Left lung (tissue), 10 donors: Measurements from ENCODE around the gene EPS8. TPM values are rescaled to one million over a fixed set of nuclear protein-coding genes. Genes with fewer than 3 reads are reported as not detected.
A peak's percentile ranks its signal among the peaks of the same experiment; 100 is the strongest.

ENCODE experiments used
- ATAC-seq: fragments of 200-7000 bp; cut with Tn5 transposase; one replicate; pipeline ENCODE4 v1.9.1; 2020; ENCODE audit warnings: moderate library complexity
- DNase-seq, 4 donors: peaks; one replicate each; pipeline ENCODE4 v3.0.0-alpha.2; 2013 to 2020
- H3K27ac ChIP-seq, 2 donors: fragments of 200-600 bp; sonication (generic) in 1 of 2; one replicate each; pipeline versions ENCODE4 v1.5.0 to v1.8.0; 2020 to 2021
- H3K27me3 ChIP-seq, 2 donors: fragments of 200-600 bp; sonication (generic) in 1 of 2; one replicate each; pipeline versions ENCODE4 v1.5.0 to v1.8.0; 2020 to 2021
- H3K36me3 ChIP-seq, 2 donors: fragments of 200-600 bp; sonication (generic) in 1 of 2; one replicate each; pipeline versions ENCODE4 v1.5.0 to v1.8.0; 2020 to 2021
- H3K4me1 ChIP-seq, 2 donors: fragments of 200-600 bp; one replicate each; pipeline ENCODE4 v1.8.0; 2021
- H3K4me3 ChIP-seq, 2 donors: fragments of 200-600 bp; sonication (generic) in 1 of 2; one replicate each; pipeline versions ENCODE4 v1.5.0 to v1.8.0; 2020 to 2021; ENCODE audit warnings: mild to moderate bottlenecking in 1 of 2
- H3K9me3 ChIP-seq, 2 donors: fragments of 200-600 bp; sonication (generic) in 1 of 2; one replicate each; pipeline versions ENCODE4 v1.5.0 to v1.8.0; 2020 to 2021
- intact Hi-C, 2 donors: fragments of 100-400 bp; cut with DNase I; formaldehyde crosslinking; loops; one replicate each; pipeline versions ENCODE4 v1.11.2 to v1.14.2; 2022
- polyA plus RNA-seq, 6 donors: library from polyadenylated mRNA; unstranded; fragments of 120-200 nt; gene quantifications; one replicate each; pipeline ENCODE4 v1.2.1, GENCODE V29; 2013; ENCODE audit not compliant: insufficient read length in 6 of 6
- total RNA-seq, 2 donors: library from RNA; stranded (reverse); fragmentation: NEBNext Ultra II Directional; extraction: Animal tissue kit (Norgen Biotek cat#: 25700); gene quantifications; one replicate each; pipeline ENCODE4 v1.2.1, GENCODE V29; 2021
- TF ChIP-seq, protein P1 (sequence below), 2 donors: fragments of 200-600 bp; sonication (generic) in 1 of 2; IDR thresholded peaks; one replicate each; pipeline versions ENCODE4 v1.5.0 to v1.8.0; 2021; ENCODE audit warnings: antibody characterized with exemption in 2 of 2
- donor health status: DM: no; HTN: yes; CAD: no.
- donor health status: DM: no; HTN: no; CAD: no.

The EPS8 gene
- total and polyA plus RNA-seq, 8 donors: 29.0 to 64.8 (median 42.6) TPM

DNA sequence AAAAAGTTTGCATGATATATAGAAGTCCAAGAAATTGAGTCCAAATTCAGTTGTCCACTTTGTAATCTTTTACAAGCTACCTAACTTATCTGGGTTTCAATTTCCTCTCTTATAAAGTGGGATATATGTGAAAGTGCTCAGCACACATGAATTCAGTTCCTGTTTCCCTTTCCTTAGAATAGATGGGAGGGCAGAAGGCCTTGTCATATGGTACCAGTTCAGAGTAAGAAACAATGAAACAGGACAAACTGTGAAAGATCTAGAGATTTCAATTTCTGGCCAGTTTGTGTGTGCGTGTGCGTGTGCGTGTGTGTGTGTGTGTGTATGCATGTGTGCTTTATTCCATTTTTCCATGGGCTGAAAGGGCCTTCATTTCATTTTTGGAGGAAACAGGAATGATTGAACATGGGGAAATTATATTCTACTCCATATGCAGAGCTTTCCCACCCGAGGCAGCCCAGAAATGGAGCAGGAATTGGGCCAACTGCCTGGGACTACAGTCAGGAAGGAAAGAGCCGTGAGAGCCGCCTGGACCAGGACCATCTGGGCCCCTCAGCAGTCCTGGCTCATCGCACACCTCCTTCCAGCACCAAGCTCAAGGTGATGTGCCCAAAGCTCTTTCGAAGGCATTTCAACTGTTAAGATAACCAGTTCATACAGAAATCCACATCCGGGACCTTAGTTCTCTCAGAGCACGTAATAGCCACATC is 183.2 kb downstream of the EPS8 start:
- no peak for ATAC-seq
- Histone ChIP-seq H3K4me3 (no peak overlapping the region), H3K36me3 (no peaks in the 10 kb centered on the region), H3K27me3 (no peaks in the 10 kb centered on the region), H3K4me1 (no peaks in the 10 kb centered on the region), H3K9me3 (no peaks in the 10 kb centered on the region), H3K27ac (no peak overlapping the region)
- TF ChIP-seq, protein P1, sequence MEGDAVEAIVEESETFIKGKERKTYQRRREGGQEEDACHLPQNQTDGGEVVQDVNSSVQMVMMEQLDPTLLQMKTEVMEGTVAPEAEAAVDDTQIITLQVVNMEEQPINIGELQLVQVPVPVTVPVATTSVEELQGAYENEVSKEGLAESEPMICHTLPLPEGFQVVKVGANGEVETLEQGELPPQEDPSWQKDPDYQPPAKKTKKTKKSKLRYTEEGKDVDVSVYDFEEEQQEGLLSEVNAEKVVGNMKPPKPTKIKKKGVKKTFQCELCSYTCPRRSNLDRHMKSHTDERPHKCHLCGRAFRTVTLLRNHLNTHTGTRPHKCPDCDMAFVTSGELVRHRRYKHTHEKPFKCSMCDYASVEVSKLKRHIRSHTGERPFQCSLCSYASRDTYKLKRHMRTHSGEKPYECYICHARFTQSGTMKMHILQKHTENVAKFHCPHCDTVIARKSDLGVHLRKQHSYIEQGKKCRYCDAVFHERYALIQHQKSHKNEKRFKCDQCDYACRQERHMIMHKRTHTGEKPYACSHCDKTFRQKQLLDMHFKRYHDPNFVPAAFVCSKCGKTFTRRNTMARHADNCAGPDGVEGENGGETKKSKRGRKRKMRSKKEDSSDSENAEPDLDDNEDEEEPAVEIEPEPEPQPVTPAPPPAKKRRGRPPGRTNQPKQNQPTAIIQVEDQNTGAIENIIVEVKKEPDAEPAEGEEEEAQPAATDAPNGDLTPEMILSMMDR (IDR thresholded peaks at IDR 0.05): no peak
- DNase-seq: no peak
- intact Hi-C loops: no loop called here

DNA sequence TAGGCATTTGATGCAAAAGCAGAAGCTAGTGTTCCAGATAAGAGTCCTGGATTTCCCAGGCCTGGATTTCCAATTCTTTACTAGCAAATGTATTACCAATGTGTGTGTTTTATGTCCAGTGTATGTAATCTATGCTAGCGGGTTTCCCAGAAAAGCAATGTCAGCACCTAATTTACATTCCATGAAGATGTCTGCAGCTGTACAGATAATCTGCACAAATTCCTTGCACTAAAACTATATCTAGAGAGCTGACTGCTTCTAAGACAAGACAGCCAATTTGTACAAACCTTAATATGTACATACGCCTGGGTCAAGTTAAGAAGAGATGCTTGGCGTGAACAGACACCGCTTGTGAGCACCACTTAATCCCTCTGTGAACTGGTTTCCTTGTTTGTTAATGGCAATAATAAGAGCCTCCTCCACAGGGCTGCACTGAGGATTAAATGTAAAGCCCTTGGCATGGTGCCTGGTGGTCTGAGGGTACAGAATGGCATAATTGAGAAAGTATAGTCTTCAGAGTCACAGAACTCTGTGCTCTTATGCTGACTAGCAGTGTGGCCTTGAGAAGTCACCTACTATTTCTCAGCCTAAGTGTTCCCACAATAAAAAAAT is 185.6 kb downstream of the EPS8 start:
- H3K27me3 ChIP-seq: no peaks in the 10 kb centered on the region
- intact Hi-C loops: no loop called here

DNA sequence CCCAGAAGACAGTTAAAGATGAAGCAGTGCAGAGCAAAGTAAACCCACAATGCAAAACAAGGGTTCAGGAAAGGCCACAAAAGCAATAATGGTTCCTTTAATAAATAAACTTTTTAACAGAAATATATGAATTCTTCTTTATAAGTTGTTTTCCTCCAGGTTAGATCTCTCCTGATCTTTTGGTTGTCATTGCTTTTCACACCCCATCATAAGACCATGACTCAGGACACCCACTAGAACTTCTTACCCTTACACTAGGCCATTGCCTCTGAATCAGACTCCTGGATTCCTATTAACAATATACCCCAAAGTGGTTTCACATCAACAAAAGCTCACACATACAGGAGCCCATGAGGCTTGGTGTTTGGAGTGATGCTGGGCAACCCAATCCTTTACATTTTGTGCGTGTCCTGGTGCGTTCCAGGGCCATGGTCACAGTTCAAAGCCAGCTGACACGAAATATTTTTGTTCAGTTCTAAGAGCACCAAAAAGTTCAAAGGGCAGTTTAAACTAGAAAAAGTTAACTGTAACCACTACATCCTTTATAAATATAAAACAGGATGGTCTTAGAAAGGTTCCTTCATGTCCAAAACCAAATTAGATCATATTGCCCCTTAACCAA is 187.0 kb downstream of the EPS8 start:
- Histone ChIP-seq H3K9me3 (no peaks in the 10 kb centered on the region), H3K27me3 (no peaks in the 10 kb centered on the region), H3K4me3 (no peak overlapping the region), H3K4me1 (peaks cover 4 to 21% of the 10 kb centered on the region in 2 donors), H3K27ac (no peak overlapping the region), H3K36me3 (no peaks in the 10 kb centered on the region)
- ATAC-seq (no peak), DNase-seq (no peak)
- TF ChIP-seq, protein P1 (IDR thresholded peaks at IDR 0.05): no peak
- intact Hi-C loops: no loop called here

More for the DNA sequence above, 185.6 kb downstream of the EPS8 start:
- H3K9me3 ChIP-seq: no peaks in the 10 kb centered on the region
- H3K27ac ChIP-seq: no peak overlapping the region
- TF ChIP-seq, protein P1 (IDR thresholded peaks at IDR 0.05): no peak
- ATAC-seq: no peak
- H3K4me3 ChIP-seq: no peak overlapping the region
- peaks cover 4 to 21% of the 10 kb centered on the region in 2 donors for H3K4me1 ChIP-seq
- no peaks in the 10 kb centered on the region for H3K36me3 ChIP-seq
- DNase-seq: peak in 2 of 4 donors; percentile 32 to 56

DNA sequence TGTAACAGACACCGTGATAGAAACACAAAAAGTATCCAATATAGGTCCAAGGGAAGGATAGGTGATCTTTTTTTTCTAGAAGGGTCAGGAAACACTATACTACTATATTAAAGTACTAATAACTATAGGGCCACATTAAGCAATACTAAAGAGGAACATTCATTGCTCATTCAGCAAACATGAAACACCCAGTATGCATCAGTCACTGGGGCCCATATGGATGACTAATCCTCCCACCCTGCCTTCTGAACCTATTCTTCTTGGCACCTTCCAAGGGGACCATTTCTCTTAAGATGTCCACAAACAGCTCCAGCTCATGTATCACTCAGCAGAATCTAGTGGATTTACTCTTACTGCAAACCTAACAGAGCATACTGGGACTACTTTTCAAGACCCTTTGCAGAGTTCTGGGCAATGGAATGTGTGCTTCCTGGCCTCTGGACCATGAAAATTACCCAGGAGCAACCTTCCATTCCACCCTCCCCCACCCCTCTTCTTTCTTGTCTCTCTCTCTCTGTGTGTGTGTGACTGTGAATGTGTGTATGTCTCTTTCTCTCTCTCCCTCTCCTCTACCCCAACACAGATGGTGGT is 187.9 kb downstream of the EPS8 start:
- peak; percentile 53 for ATAC-seq

More for the DNA sequence above, 187.9 kb downstream of the EPS8 start:
- H3K4me3 ChIP-seq: no peak overlapping the region
- no peak for DNase-seq
- TF ChIP-seq, protein P1 (IDR thresholded peaks at IDR 0.05): no peak
- H3K4me1 ChIP-seq: peaks cover 6 to 21% of the 10 kb centered on the region in 2 donors
- H3K27me3 ChIP-seq: no peaks in the 10 kb centered on the region
- intact Hi-C loops: no loop called here
- no peak overlapping the region for H3K27ac ChIP-seq
- no peaks in the 10 kb centered on the region for H3K9me3 ChIP-seq
- no peaks in the 10 kb centered on the region for H3K36me3 ChIP-seq
